ENCODE data around the gene CLIC5. TPM values are rescaled to one million over a fixed set of nuclear protein-coding genes. Genes with fewer than 3 reads are reported as not detected.

CLIC5 gene
- total and polyA plus RNA-seq, 2 of the 8 experiments (the other 6 are each of a cell fraction or from before 2014, with no cell fraction given), result 0.12 to 0.15 TPM

- TF ChIP-seq TAF7 (optimal IDR thresholded peaks at IDR 0.05; ENCODE audit: borderline replicate concordance, low read depth, low read length), result no peak
- no peak for TF ChIP-seq MAFK (IDR thresholded peaks at IDR 0.05; ENCODE audit: low read depth, low read length)
Measured at GRCh38 chr6:45988635-45989034, 27.0 kb downstream of the CLIC5 start (continued).

Data from H1 (cell line).